HG03575 (cell line): ENCODE data around the gene CMPK1.

ENCODE experiments used
- ATAC-seq: cut with Tn5 transposase; IDR thresholded peaks from one replicate; pipeline ENCODE4 v1.9.1; 2021; ENCODE audit not compliant: unreplicated experiment, insufficient number of reproducible peaks, low FRiP score; ENCODE audit errors: extremely low read depth

CMPK1 gene

GRCh38 chr1:47412437-47412836 is 78.8 kb downstream of the CMPK1 start:
- no peak for ATAC-seq

GRCh38 chr1:47415728-47416318 is 82.2 kb downstream of the CMPK1 start, which contains the start of gene FOXE3:
Gene FOXE3, plus strand, starts transcription at chr1:47416285. Its CDS starts 31 bp downstream, at chr1:47416316.
- no peak for ATAC-seq

- no peak for ATAC-seq
Observed at GRCh38 chr1:47416319-47417169, 83.0 kb downstream of the CMPK1 start.

- no peak for ATAC-seq
Observed at GRCh38 chr1:47417170-47418044, 83.8 kb downstream of the CMPK1 start.

- no peak for ATAC-seq
Observed at GRCh38 chr1:47418122-47418521, 84.5 kb downstream of the CMPK1 start.

GRCh38 chr1:47418681-47419325 is 85.2 kb downstream of the CMPK1 start:
- ATAC-seq, result no peak

- ATAC-seq, result no peak
Observed at GRCh38 chr1:47420547-47420946, 87.0 kb downstream of the CMPK1 start.

- ATAC-seq, result no peak
Observed at GRCh38 chr1:47423872-47424271, 90.3 kb downstream of the CMPK1 start.

- ATAC-seq, result no peak
Observed at GRCh38 chr1:47424336-47424982, 90.9 kb downstream of the CMPK1 start.
